Measurements from ENCODE around the gene SLC8A3. TPM values are rescaled to one million over a fixed set of nuclear protein-coding genes. Genes with fewer than 3 reads are reported as not detected.
A peak's percentile ranks its signal among the peaks of the same experiment; 100 is the strongest.

The SLC8A3 gene
- total and polyA plus RNA-seq, 2 of the 13 experiments (the other 11 are each of a cell fraction or from before 2014, with no cell fraction given): 0.01 to 0.02 TPM

DNA sequence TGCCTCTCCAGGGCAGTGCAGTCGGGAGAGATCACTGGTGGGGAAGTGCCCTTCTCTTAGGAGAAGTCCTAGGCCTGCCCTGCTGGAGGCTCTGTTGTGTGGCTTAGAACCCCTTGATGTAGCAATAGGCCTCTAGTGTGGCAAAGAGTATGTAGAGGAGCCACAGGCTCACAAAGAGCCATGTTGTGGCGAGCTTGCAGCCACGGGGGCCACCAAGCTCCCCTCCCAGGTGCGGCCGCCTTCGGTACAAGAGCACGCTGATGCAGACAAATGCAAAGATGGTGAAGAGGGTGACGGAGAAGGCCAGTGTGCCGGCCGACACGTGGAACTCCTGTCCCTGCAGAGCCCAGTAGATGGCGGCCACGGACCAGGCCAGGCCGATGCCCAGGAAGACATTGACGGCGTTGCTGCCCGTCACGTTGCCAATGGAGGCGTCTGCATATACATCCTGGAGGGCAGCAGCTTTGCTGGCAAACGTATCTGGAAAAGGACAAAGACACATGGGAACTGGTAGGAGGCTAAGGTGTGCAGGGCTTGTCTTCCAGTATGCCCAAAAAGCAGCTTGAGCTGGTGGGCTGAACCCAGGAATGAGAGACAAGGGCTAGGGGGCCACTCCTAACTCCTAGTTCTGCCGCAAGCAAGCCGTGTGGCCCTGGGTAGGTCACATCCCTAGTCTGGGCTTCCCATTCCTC is 142.8 kb downstream of the SLC8A3 start (continued):
- TF ChIP-seq ZNF816 (CRISPR knock-in tag; IDR thresholded peaks at IDR 0.05; ENCODE audit: borderline replicate concordance) (no peak), RBFOX2 (IDR thresholded peaks at IDR 0.05; ENCODE audit: low read depth, low read length) (peak; percentile 44; the same call in 1 of the 2 replicates), FOXJ3 (CRISPR knock-in tag; IDR thresholded peaks at IDR 0.05; ENCODE audit: borderline replicate concordance) (no peak), ZNF367 (CRISPR knock-in tag; IDR thresholded peaks at IDR 0.05; ENCODE audit: borderline replicate concordance) (no peak), HIVEP1 (CRISPR knock-in tag; IDR thresholded peaks at IDR 0.05) (peak; percentile 75; the same call in 1 of the 2 replicates), EEA1 (CRISPR knock-in tag; IDR thresholded peaks at IDR 0.05; ENCODE audit: borderline replicate concordance) (no peak; the same call in 1 of the 2 replicates), ZNF451 (CRISPR knock-in tag; IDR thresholded peaks at IDR 0.05) (peak; percentile 56; the same call in 1 of the 2 replicates), ZNF564 (CRISPR knock-in tag; IDR thresholded peaks at IDR 0.05) (no peak), KDM5B (CRISPR knock-in tag; IDR thresholded peaks at IDR 0.05; ENCODE audit: borderline replicate concordance) (peak; percentile 61; the same call in 1 of the 2 replicates), MIER3 (CRISPR knock-in tag; IDR thresholded peaks at IDR 0.05; ENCODE audit: borderline replicate concordance) (0 out of 2 replicates have a peak, but pooled peaks have one; percentile 43), TMF1 (CRISPR knock-in tag; IDR thresholded peaks at IDR 0.05; ENCODE audit: low read depth) (no peak), HNF4G (IDR thresholded peaks at IDR 0.05; ENCODE audit: borderline replicate concordance, low read depth, low read length) (no peak), HNF4G (CRISPR knock-in tag; IDR thresholded peaks at IDR 0.05; ENCODE audit: borderline replicate concordance, low read depth) (no peak), PHF20 (CRISPR knock-in tag; IDR thresholded peaks at IDR 0.05) (peak; percentile 16; the same call in 1 of the 2 replicates), ZNF672 (CRISPR knock-in tag; IDR thresholded peaks at IDR 0.05) (no peak), DNMT3B (CRISPR knock-in tag; conservative IDR thresholded peaks at IDR 0.05) (0 out of 2 replicates have a peak, but pooled peaks have one; percentile 41), NFYB (CRISPR knock-in tag; IDR thresholded peaks at IDR 0.05) (peak; percentile 39; the same call in 1 of the 2 replicates), ZNF20 (CRISPR knock-in tag; IDR thresholded peaks at IDR 0.05) (no peak), ZNF749 (CRISPR knock-in tag; IDR thresholded peaks at IDR 0.05; ENCODE audit: borderline replicate concordance) (no peak), CEBPG (CRISPR knock-in tag; IDR thresholded peaks at IDR 0.05) (peak; percentile 67; the same call in 1 of the 2 replicates)
- TF ChIP-seq, protein P1, sequence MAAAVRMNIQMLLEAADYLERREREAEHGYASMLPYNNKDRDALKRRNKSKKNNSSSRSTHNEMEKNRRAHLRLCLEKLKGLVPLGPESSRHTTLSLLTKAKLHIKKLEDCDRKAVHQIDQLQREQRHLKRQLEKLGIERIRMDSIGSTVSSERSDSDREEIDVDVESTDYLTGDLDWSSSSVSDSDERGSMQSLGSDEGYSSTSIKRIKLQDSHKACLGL (CRISPR knock-in tag; IDR thresholded peaks at IDR 0.05): no peak
- TF ChIP-seq, protein P2, sequence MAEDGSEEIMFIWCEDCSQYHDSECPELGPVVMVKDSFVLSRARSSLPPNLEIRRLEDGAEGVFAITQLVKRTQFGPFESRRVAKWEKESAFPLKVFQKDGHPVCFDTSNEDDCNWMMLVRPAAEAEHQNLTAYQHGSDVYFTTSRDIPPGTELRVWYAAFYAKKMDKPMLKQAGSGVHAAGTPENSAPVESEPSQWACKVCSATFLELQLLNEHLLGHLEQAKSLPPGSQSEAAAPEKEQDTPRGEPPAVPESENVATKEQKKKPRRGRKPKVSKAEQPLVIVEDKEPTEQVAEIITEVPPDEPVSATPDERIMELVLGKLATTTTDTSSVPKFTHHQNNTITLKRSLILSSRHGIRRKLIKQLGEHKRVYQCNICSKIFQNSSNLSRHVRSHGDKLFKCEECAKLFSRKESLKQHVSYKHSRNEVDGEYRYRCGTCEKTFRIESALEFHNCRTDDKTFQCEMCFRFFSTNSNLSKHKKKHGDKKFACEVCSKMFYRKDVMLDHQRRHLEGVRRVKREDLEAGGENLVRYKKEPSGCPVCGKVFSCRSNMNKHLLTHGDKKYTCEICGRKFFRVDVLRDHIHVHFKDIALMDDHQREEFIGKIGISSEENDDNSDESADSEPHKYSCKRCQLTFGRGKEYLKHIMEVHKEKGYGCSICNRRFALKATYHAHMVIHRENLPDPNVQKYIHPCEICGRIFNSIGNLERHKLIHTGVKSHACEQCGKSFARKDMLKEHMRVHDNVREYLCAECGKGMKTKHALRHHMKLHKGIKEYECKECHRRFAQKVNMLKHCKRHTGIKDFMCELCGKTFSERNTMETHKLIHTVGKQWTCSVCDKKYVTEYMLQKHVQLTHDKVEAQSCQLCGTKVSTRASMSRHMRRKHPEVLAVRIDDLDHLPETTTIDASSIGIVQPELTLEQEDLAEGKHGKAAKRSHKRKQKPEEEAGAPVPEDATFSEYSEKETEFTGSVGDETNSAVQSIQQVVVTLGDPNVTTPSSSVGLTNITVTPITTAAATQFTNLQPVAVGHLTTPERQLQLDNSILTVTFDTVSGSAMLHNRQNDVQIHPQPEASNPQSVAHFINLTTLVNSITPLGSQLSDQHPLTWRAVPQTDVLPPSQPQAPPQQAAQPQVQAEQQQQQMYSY (CRISPR knock-in tag; IDR thresholded peaks at IDR 0.05): no peak
- TF ChIP-seq, protein P3, sequence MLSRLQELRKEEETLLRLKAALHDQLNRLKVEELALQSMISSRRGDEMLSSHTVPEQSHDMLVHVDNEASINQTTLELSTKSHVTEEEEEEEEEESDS (CRISPR knock-in tag; IDR thresholded peaks at IDR 0.05; ENCODE audit: borderline replicate concordance): peak; percentile 67; the same call in 1 of the 2 replicates
- TF ChIP-seq, protein P4, sequence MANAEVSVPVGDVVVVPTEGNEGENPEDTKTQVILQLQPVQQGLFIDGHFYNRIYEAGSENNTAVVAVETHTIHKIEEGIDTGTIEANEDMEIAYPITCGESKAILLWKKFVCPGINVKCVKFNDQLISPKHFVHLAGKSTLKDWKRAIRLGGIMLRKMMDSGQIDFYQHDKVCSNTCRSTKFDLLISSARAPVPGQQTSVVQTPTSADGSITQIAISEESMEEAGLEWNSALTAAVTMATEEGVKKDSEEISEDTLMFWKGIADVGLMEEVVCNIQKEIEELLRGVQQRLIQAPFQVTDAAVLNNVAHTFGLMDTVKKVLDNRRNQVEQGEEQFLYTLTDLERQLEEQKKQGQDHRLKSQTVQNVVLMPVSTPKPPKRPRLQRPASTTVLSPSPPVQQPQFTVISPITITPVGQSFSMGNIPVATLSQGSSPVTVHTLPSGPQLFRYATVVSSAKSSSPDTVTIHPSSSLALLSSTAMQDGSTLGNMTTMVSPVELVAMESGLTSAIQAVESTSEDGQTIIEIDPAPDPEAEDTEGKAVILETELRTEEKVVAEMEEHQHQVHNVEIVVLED (CRISPR knock-in tag; IDR thresholded peaks at IDR 0.05; ENCODE audit: borderline replicate concordance): peak; percentile 24; the same call in 1 of the 2 replicates
